PFSK-1 (cell line): ENCODE results near the gene PLEKHG3.

ENCODE experiments used
- POLR2AphosphoS5 ChIP-seq: IDR thresholded peaks from 2 replicates; pipeline ENCODE4 v1.6.1; 2012; ENCODE audit warnings: low read depth, mild to moderate bottlenecking, control low read depth, low read length, moderate library complexity
- REST ChIP-seq, 2 experiments: IDR thresholded peaks; 2 replicates each; pipeline versions ENCODE4 v1.6.1 to v1.8.0; 2011 to 2012; ENCODE audit warnings: low read depth in 2 of 2, low read length in 2 of 2, control low read depth in 1 of 2, inconsistent platforms in 1 of 2, mild to moderate bottlenecking in 1 of 2, moderate library complexity in 1 of 2; ENCODE audit not compliant: insufficient read depth in 1 of 2
- SIN3A ChIP-seq: IDR thresholded peaks from 2 replicates; pipeline ENCODE4 v1.6.1; 2012; ENCODE audit warnings: mild to moderate bottlenecking, low read length, moderate library complexity, borderline replicate concordance; ENCODE audit not compliant: insufficient read depth
- TAF1 ChIP-seq: IDR thresholded peaks from 2 replicates; pipeline ENCODE4 v1.6.1; 2012; ENCODE audit warnings: low read length, control low read depth, borderline replicate concordance; ENCODE audit not compliant: insufficient read depth

DNA sequence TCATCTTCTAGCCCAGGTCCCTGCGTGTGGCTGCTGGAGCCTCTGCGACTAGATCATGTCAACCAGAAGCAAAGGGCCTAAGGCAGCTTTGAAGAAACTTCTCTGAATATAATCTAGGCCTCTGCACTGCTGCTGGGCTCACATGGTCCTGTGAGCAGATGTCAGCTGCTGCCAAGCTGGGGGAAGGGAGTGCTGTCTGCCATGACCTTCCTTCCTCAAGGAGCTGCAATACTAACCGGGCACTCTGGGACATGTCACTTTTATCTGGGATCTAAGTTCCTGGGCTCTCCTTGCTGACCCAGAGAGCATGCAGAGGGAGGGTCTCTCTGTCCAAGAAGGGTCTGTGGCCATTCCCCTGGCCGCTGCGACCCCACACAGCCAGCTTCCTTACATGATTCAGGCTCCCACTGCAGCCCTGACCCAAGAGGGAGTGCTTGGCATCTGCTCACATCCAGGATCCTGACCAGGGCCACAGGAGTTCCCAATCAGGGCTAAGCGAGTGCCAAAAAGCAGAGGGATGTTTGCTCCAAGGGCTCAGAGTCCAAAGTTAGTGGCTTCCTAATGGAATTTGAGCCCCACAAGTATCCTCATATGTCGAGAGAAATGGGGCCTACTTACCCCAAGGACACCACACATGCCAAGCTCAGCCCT is 74.0 kb downstream of the PLEKHG3 start:
- TF ChIP-seq POLR2AphosphoS5 (no peak), SIN3A (no peak), REST (IDR thresholded peaks at IDR 0.05; ENCODE audit: insufficient read depth in 1 of 2, low read depth in 2 of 2, low read length in 2 of 2) (no peak), TAF1 (no peak)
